HG02870 (cell line): ENCODE results near the gene TRPC6.

Experiments used
- ATAC-seq: cut with Tn5 transposase; IDR thresholded peaks from one replicate; pipeline ENCODE4 v1.9.1; 2021; ENCODE audit warnings: mild to moderate bottlenecking, moderate library complexity; ENCODE audit not compliant: unreplicated experiment

The TRPC6 gene

DNA sequence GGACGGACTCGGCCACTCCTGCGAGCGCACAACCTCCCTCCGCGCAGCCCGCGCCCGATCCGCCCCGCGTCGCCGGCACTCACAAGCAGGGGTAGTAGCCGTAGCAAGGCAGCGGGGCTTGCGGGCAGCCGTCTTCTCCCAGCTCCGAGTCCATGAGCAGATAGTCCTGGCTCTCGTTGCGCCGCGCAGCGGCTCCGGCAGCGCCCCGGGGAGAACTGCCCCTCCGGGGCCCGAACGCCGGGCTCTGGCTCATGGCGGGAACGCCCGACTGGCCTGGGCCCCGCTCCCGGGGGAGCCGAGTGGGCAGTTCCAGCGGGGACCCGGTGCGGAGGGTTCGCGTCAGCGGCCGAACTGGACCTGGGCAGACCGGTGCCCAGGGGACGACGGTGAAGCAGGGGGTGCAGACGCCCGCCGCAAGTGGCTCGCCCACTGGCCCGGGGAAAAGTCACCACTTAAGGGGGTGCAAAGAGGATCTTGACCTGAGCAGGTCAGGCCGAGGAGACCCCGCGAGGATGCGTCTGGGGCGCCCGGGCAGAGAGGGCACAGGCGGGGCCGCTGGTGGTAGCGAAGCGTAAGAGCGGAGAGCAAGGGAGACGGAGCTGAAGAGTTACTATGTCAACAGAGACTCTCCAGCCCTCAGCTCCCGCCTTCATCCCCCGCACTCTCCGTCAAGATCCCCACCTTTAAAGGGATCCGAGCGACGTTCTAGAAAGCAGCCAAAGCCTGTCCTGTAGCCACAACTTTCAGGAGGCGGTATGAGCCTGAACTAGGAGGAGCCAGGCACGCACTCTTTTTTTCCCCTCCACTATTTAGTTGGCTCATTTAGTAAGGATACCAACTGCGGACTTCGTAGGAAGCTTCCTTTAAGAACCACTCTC lies at the start of gene TRPC6:
Gene TRPC6, minus strand, starts transcription at position 757 of the 878 bp plus-strand sequence. Its CDS starts 504 bp downstream, at position 253.
- ATAC-seq = no peak

DNA sequence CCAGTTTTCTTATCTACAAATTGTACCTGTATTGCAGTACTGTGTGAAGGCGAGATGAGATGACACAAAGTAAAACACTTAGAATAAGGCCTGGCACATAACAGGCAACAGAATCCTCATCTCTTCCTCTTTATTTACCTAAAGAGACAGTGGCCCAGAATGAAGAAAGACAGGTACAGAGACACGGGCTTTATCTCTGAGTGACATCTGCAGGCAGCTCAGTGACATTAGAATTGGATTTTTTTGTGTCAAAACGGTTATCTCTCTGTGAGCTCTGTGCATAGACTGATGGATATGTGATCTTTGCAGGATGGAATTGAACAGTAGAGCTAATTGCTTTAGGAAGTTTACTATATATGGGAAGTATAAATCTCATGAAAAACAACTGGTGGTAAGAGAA lies 36.2 kb upstream of the TRPC6 start:
- ATAC-seq = no peak

DNA sequence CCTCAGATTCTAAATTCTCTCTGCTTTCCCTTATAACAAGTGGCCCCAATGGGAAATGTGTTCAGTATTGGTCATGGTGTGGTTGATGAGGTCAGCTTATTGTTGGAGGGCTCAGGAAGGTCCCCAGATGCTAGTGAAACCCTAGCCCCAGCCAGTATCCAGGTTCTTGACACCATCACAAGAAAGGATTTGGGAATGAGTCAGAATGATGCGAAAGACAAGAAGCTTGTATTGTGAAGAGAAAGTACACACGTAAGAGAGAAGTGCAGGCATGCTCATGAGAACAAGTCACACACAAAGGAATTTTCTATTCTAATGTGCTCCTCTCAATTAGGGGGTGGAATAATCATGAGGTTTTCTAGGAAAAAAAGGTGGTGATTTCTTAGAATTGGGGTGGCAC lies 34.9 kb upstream of the TRPC6 start:
- ATAC-seq = no peak

DNA sequence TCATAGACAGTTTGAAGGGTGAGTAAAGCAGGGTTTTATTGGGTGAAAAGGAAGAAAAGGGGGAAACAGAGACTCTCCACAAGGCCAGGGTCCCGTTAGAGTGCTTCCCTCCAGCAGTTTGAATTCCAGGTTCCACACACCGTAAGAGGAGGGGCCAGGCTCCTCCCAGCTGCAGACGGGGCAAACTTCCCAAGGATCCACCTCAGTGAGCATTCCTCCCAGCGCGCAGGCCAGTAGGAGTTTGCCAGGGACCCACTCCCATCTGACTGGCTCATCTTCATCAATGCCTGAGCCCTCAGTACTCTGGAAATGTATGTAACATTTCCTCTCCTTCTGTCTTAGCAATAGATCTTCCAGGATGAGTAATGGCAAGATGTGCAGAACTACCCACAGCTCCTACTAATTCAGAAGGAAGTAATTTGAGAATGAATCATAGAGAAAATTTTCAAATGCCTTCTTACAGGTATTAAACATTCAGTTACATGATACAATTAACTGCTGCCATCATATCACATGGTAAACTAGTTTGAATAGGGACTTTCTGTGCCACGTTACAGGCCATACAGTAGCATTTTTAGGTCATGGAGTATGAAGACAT lies 34.0 kb upstream of the TRPC6 start:
- no peak for ATAC-seq

DNA sequence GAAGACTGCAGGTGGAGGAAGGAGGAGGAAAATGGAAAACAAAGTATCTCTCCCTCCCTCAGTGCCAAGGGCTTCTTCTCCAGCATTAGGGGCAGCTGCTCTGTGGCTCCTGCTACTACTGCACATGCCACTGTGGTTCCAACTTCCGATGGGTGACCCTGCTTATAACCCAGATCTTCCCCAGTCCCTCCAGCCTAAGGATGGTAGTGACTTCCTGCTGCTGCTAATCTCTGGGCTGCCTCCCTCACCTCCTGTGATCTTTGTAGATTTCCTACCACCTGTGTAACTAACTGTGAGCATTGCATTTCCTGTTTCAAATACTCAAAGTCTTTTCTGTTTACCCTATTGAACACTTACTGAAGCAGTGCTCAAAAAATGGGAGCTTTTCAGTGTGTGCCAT lies 28.7 kb upstream of the TRPC6 start:
- ATAC-seq = no peak

DNA sequence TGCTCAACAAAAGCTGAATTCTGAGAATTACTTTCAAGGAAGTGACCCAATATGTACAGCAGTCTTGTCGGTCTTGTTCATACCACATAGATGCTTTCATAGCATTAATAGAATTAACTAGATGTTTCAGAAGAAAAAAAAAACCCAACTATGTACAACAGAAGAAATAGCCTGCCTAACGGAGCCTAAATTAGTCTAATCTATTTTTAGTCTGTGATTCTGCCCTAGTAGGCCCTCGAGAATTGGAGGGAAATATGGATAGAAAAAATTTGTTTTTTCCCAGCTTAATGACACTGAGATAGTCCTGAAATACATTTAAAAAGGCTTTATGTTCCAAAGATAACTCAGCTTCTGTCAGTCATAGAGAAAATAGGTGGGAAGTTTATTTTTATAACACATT lies 17.1 kb upstream of the TRPC6 start:
- ATAC-seq = no peak

DNA sequence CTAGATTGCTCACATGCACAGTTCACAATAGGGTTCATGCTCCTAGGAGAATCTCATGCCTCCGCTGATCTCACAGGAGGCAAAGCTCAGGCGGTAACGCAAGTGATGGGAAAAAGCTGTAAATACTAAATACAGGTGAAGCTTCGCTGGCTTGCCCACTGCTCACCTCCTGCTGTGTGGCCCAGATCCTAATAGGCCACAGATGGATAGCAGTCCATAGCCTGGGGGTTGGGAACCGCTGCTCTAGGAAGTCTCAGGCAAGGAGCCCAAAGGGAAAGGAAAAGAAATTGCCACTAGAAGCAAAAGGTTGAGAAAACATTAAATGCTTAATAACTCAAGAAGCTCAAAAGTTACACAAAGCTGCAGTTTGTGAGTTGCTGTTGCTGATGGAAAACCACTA lies 3.2 kb upstream of the TRPC6 start:
- ATAC-seq = no peak

DNA sequence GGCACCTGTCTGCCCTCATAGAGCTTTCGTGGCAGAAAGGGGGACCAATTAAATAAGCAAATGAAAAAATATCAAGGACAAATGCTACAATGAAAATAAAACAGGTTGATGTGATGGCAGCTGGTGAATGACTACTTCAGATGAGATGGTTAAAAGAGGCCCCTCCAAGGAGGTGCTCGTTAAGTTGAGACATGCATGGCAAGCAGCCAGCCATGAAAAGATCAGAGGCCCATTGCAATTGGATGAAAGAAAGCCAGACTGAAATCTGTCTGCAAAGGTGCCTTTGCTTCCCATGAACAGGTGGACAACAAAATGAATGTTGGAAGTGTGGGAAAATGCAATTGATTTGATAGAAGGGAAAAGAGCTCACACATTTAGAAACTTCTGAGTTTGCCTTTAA lies 848 bp upstream of the TRPC6 start:
- ATAC-seq = no peak

DNA sequence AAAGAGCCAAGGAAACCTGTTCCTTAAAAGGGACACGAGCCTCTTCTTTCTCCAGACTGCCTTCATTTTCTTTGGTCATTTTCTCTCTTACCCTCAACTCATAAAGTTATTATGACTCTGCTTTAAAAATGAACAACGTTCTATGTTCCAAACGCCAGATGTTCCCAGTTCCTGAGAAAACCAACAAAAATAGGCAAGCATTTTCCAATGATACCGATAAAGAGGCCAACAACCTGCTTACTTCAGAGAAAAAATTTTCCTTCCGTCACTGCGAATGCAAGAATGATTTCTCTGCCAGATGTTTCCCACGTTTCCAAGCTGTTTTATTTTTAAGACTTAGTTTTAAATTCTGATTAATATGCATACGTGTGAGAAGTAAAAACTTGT lies 315 bp upstream of the TRPC6 start:
- no peak for ATAC-seq

DNA sequence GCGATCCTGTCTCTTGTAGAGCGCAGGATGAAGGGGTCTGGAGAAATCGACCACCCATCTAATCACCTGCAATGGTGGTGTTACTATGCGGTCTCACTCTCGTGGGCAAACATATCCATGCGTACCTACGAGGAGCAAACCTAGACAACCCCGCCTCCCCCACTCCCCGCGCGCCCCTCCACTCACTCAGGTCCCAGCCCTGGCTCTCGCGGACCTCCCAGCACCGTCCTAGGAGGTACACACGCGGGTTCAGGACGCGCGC lies 887 bp downstream of the TRPC6 start:
- no peak for ATAC-seq

DNA sequence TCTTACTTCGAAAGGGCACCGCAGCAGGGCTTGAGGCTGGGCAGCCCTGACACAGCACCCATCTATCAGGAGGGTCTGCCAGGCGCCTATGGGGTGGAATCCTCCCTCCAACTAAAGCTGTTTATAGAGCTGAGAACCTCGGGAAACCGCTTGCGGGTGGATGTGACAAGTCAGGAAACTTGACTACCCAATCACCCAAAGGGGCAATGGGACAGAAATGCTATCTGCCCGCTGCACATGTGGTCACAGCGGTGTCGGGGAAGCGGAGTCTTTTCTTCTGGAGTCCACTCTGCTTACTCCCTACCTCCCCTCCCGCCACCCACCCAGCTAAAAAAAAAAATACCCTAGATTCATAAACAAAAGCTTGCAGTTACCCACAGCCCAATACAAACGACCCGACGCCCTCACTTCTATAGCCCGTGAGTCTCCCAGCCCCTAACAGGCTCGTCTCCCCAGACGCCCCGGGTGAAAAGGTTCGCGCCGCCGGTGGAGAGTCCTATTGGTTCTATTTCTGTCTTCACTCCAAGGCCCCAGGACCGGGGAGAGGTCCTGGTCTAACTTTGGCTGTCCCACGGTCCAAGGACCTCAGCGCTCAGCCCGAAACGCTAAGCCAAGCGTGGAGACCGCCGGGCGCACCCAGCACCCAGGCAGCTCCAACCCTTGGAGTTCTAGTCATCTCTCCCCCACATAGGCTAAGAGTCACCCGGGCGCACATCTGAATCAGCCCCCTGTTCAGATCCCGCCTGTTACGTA lies 1.4 kb downstream of the TRPC6 start:
- ATAC-seq = no peak

DNA sequence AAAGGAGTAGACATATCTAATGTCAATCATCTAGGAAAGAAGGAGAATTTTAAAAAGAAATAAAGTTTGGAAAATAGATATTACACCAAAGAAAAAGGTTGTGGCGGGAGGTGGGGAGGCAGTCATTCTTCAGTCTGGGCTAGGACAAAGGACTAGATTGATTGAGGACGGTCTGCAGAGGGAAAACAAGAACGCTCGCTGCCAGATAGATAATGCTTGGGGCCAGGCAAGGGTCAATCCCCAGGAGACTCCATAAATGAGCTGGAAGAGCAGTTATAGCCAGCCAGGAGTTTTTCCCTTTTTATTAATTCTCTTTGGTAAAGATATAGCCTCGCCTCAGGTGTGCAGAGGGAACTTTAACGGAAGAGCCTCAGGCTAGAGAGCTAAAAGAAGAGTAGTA lies 6.3 kb downstream of the TRPC6 start:
- no peak for ATAC-seq

DNA sequence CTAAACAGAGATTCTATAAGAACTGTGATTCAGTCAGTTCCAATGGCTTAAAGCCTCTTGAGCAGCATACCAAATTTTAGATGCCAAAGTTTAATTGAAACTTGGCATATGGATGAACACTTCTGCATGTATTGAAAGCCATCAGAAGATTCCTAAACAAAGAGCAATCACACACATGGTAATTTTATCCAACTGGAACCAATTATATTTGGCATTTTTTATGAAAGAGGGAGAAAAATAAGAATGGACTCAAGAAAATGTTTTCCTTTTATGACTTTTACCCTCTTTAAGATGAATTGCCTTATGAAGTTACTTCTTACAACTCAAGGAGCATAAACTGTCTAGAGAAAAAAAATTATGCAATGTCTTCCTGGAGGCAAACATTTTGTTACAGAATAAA lies 7.4 kb downstream of the TRPC6 start:
- no peak for ATAC-seq

DNA sequence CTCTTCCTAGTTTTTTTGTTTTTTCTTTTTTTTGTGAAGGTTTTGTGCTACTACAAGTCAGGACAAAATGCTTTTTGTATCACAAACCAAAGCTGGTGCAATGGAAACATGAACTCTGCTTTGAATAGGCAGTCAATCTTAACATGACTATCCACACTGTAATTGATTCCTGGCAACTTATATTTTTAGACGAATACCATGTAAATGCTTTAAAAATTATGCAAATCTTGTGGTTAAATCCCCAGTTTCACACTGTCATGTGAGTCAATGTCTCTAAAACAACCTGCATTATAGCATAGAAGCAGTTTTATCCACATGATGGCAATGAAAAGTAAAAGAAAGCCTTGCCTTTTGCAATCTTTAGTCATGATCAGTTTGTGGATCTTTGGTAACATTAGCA lies 8.9 kb downstream of the TRPC6 start:
- ATAC-seq = no peak

DNA sequence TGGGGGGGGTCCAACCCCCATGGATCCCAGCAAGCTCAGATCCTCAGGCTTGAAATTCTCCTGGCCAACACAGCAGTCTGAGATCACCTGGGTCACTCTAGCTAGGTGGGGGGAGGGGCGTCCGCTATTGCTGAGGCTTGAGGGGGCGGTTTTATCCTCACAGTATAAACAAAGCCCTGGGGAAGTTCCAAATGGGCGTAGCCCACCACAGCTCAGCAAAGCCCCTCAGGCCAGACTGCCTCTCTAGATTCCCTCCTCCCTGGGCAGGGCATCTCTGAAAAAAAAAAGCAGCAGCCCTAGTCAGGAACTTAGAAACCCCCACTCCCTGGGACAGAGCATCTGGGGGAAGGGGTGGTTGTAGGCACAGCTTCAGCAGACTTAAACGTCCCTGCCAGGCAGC lies 16.7 kb downstream of the TRPC6 start:
- no peak for ATAC-seq

DNA sequence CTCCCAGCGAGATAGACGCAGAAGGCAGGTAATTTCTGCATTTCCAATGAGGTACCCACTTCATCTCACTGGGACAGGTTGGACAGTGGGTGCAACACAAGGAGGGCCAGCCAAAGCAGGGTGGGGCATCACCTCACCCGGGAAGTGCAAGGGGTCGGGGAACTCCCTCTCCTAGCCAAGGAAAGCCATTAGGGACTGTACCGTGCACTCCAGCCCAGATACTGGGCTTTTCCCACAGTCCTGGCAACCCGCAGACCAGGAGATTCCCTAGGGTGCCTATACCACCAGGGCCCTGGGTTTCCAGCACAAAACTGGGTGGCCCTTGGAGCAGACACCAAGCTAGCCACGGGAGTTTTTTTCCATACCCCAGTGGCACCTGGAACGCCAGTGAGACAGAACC lies 17.2 kb downstream of the TRPC6 start:
- no peak for ATAC-seq

DNA sequence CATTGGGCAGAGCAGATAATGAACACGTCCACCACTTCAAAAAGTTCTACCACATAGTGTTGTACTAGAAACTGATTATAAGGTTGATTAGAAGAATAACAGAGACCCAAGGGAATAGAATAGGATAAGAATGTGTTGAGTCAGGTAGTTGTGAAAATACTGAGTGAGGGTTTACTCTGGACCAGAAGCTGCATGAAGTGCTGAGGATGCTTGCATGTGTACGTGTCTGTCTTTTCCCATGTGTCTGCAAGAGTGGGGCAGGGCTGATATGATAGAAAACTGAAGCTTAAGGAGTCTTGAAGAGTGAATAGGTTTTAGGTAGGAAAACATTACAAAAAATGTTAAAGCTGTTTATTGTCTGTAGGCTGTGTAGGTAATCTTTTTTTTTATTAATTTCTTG lies 20.6 kb downstream of the TRPC6 start:
- ATAC-seq = no peak

DNA sequence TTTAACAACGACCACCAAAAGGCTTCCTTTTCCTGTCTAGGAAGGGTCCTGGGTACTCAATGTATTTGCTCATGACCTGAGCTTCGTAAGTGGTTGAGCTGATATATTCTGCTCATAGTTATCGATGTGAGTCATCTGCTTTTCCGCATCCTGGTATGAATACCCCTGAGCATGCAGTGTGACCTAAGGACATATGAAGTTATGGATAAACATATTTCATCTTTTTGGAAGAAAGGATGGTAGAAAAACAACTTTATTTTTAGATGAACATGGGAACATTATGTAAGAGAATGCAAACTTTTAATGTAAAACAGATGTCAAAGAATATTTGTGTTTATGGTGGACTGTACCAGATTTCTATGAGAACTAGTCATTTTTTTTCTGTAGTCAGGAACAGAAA lies 28.4 kb downstream of the TRPC6 start:
- no peak for ATAC-seq

DNA sequence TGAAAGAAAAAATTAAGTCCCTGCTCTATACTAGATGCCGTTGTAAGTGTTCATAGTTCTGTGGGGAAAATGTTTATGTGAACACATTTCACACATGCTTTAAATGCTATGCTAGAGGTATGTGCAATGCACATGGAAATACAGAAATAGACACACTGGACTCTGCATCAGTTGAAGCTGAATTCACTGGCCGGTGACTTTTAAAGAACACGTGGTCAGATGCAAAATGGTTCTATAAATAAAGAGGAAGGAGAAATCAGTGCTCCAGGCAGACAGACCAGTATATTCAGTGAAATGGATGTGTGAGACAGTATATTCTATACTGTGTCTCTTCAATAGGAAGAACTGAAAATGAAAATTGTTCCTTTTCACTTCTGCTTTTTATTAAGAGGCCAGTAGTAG lies 29.9 kb downstream of the TRPC6 start:
- ATAC-seq = peak; percentile 99

DNA sequence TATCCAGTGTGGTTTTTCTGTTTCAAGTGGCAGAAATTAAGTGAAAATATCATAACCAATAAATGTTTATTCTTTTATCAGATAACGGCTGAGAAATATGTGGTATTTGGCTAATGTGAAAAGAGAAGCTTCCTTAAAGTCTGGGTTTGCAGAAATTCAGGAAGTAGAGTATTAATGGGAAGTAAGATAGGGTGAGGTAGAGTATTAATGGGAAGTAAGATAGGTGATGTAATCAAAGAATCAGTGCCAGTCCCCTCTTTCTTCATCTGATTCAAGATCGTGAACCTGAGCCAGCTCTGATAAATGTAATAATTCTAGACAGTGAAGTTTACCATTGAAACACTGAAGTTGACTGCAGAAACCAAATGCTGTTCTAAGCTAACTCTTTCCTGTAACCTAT lies 30.9 kb downstream of the TRPC6 start:
- ATAC-seq = no peak

DNA sequence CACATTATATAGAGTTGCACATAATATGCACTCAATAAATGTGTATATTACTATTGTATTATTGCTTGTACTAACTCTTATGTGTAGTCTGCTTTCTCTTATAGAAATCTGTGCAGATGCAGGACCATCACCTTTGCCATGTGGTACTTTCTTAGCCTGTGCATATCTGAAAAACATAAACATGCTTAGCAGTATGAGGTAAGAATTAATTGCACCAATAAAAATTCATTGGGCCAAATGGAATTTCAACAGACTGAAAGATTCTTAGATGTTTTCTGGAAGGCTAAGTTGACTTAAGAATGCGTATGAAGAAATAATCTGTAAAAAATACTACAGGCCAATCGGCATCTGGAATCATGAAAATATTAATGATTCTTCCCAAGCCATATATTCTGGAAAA lies 55.3 kb downstream of the TRPC6 start:
- no peak for ATAC-seq

DNA sequence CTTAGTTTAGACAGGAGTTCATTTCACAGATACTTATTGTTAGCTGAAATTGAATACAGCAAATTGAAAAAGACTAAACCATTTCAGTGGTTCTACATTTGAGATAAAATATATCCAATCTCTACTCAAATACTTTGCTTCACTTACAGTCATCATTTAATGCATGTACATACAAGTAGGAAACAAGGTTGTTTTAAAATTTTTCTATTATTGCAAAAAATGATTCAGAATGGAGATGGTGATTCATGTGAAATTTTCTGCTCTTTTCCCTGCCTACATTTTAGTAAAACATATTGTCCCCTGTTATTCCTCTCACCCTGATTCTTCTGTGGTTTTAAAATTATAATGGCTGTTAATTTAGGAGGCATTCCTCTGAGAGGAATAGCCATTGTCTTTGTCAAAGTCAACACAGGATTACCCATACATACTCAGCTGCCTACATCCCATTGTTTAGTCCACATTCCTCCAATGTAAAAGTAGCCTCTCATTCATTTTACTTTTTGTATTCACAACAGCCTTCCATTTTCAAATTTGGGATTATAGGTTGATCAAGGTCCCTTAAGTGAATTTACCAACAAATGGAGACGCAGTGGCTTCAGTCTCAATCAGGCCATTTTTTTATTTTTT lies 60.1 kb downstream of the TRPC6 start:
- ATAC-seq = no peak
